CD14-positive monocyte (primary cell): ENCODE measurements around the gene ADORA2A. TPM values are rescaled to one million over a fixed set of nuclear protein-coding genes. Genes with fewer than 3 reads are reported as not detected.

Experiments used
- DNase-seq, 3 donors: peaks; one replicate each; pipeline ENCODE4 v3.0.0-alpha.2; 2011 to 2022
- H2AFZ ChIP-seq: 2 replicates; pipeline ENCODE4 v1.6.0; 2012; ENCODE audit warnings: mild to moderate bottlenecking, low read depth, low read length, inconsistent platforms; ENCODE audit not compliant: insufficient read depth, poor library complexity, severe bottlenecking
- H3K27ac ChIP-seq, 2 donors: 1 replicate in 1 of 2; 2 replicates in 1 of 2; pipeline ENCODE4 v1.5.1; 2012 to 2013; ENCODE audit warnings: low read length in 2 of 2, control low read depth in 1 of 2, inconsistent platforms in 1 of 2, low read depth in 1 of 2, mild to moderate bottlenecking in 1 of 2
- H3K27me3 ChIP-seq, 2 donors: one replicate each; pipeline versions ENCODE4 v1.6.0 to v1.6.1; 2011 to 2013; ENCODE audit warnings: low read length in 2 of 2; ENCODE audit not compliant: control insufficient read depth in 2 of 2, insufficient read depth in 2 of 2
- H3K36me3 ChIP-seq, 2 donors: replicated peaks in 1 of 2; 1 replicate in 1 of 2; 2 replicates in 1 of 2; pipeline versions ENCODE4 v1.5.1 to v1.6.1; 2012 to 2013; ENCODE audit warnings: low read length in 2 of 2, control low read depth in 1 of 2, inconsistent platforms in 1 of 2, mild to moderate bottlenecking in 1 of 2; ENCODE audit not compliant: insufficient read depth in 2 of 2, control insufficient read depth in 1 of 2
- H3K4me1 ChIP-seq, 2 donors: 1 replicate in 1 of 2; 2 replicates in 1 of 2; pipeline versions ENCODE4 v1.5.1 to v1.6.1; 2012 to 2013; ENCODE audit warnings: low read length in 2 of 2, control low read depth in 1 of 2, inconsistent platforms in 1 of 2, mild to moderate bottlenecking in 1 of 2, moderate library complexity in 1 of 2; ENCODE audit not compliant: insufficient read depth in 2 of 2, control insufficient read depth in 1 of 2
- H3K4me2 ChIP-seq: replicated peaks from 2 replicates; pipeline ENCODE3; 2012; ENCODE audit warnings: low read length, moderate library complexity, mild to moderate bottlenecking; ENCODE audit not compliant: poor library complexity, severe bottlenecking; ENCODE audit errors: extremely low read depth
- H3K4me3 ChIP-seq, 3 experiments: fragments of 200-600 bp in 1 of 3; sonication (generic) in 1 of 3; replicated peaks in 1 of 3; 1 replicate in 2 of 3; 2 replicates in 1 of 3; pipeline ENCODE4 v1.5.1; 2011 to 2013; ENCODE audit warnings: low read length in 3 of 3, mild to moderate bottlenecking in 3 of 3, control low read depth in 2 of 3, low read depth in 2 of 3, inconsistent platforms in 1 of 3, moderate library complexity in 1 of 3
- H3K79me2 ChIP-seq: 2 replicates; pipeline ENCODE4 v1.6.0; 2012; ENCODE audit warnings: mild to moderate bottlenecking, control low read depth, inconsistent platforms, low read length, moderate library complexity; ENCODE audit not compliant: insufficient read depth
- H3K9ac ChIP-seq: 2 replicates; pipeline ENCODE4 v1.6.0; 2017; ENCODE audit warnings: low read length, mild to moderate bottlenecking; ENCODE audit not compliant: insufficient read depth, poor library complexity, severe bottlenecking
- H3K9me3 ChIP-seq, 2 donors: replicated peaks in 1 of 2; 1 replicate in 1 of 2; 2 replicates in 1 of 2; pipeline versions ENCODE4 v1.5.1 to v1.6.1; 2012 to 2013; ENCODE audit warnings: low read length in 2 of 2, control low read depth in 1 of 2; ENCODE audit not compliant: control insufficient read depth in 1 of 2, insufficient read depth in 1 of 2
- H4K20me1 ChIP-seq: 2 replicates; pipeline ENCODE4 v1.6.0; 2012; ENCODE audit warnings: mild to moderate bottlenecking, low read length, control low read depth, moderate library complexity; ENCODE audit not compliant: insufficient read depth
- H3K27ac Mint-ChIP-seq, 7 donors: one replicate each; pipeline ENCODE4 v1.8.0; 2020; ENCODE audit warnings: mild to moderate bottlenecking in 7 of 7, mixed read lengths in 7 of 7, moderate library complexity in 6 of 7, inconsistent platforms in 2 of 7
- H3K27me3 Mint-ChIP-seq, 3 donors: one replicate each; pipeline ENCODE4 v1.8.0; 2021 to 2022; ENCODE audit warnings: low read depth in 3 of 3, mild to moderate bottlenecking in 3 of 3, mixed read lengths in 3 of 3, moderate library complexity in 3 of 3, inconsistent platforms in 1 of 3
- H3K36me3 Mint-ChIP-seq, 2 donors: one replicate each; pipeline ENCODE4 v1.8.0; 2020; ENCODE audit warnings: mixed read lengths in 2 of 2, inconsistent platforms in 1 of 2, mild to moderate bottlenecking in 1 of 2
- H3K4me1 Mint-ChIP-seq: one replicate; pipeline ENCODE4 v1.8.0; 2020; ENCODE audit warnings: mild to moderate bottlenecking, mixed read lengths
- H3K4me3 Mint-ChIP-seq, 2 donors: one replicate each; pipeline ENCODE4 v1.8.0; 2020; ENCODE audit warnings: mild to moderate bottlenecking in 2 of 2, mixed read lengths in 2 of 2, moderate library complexity in 1 of 2
- H3K9me3 Mint-ChIP-seq, 7 donors: one replicate each; pipeline ENCODE4 v1.8.0; 2020 to 2022; ENCODE audit warnings: mixed read lengths in 7 of 7, mild to moderate bottlenecking in 6 of 7, moderate library complexity in 6 of 7, inconsistent platforms in 2 of 7
- CTCF ChIP-seq: fragments of 200-600 bp; IDR thresholded peaks from one replicate; pipeline ENCODE4 v1.8.0; 2022; ENCODE audit warnings: antibody characterized with exemption, mild to moderate bottlenecking
- WGBS: methylation state at CpG from one replicate; pipeline ENCODE4 v1.1.5; 2013; ENCODE audit warnings: missing lambda C conversion rate; ENCODE audit not compliant: insufficient coverage; 5-methylcytosine and 5-hydroxymethylcytosine counted together
- intact Hi-C, 2 donors: fragments of 100-400 bp; cut with micrococcal nuclease; formaldehyde crosslinking; loops; one replicate each; pipeline versions ENCODE4 v1.15.0 to v1.15.1; 2023
- polyA plus RNA-seq, 3 donors: library from polyadenylated mRNA; depleted of rRNA in 1 of 3; unstranded in 2 of 3; stranded (reverse) in 1 of 3; fragments of 300-500 nt in 2 of 3; fragments of >200 nt in 1 of 3; fragmentation: Illumina TruSeq in 2 of 3; gene quantifications; 1 replicate in 2 of 3; 2 replicates in 1 of 3; pipeline ENCODE4 v1.2.3, GENCODE V29; 2012 to 2021

Gene ADORA2A
- polyA plus RNA-seq, 3 donors = 5.8 to 10.2 (median 6.5) TPM

GRCh38 chr22:24441406-24442351 is 14.3 kb downstream of the ADORA2A start:
- Histone ChIP-seq H3K4me2 (no peak overlapping the region), H3K9ac (peak overlapping the region; percentile 29), H3K36me3 (peaks cover 2 to 22% of the 10 kb centered on the region in 2 donors), H3K27me3 (no peaks in the 10 kb centered on the region), H2AFZ (no peak overlapping the region), H3K9me3 (no peaks in the 10 kb centered on the region), H4K20me1 (no peaks in the 10 kb centered on the region), H3K4me3 (peak overlapping the region in 1 of 3 experiments; percentile 0), H3K4me1 (peaks cover 42 to 78% of the 10 kb centered on the region in 2 donors), H3K27ac (peak overlapping the region; percentile 70 to 78), H3K79me2 (peaks cover 44% of the 10 kb centered on the region)
- intact Hi-C loops = no loop called here
- Mint-ChIP-seq H3K36me3 (peaks cover 52 to 76% of the 10 kb centered on the region in 2 donors), H3K9me3 (no peaks in the 10 kb centered on the region), H3K27ac (peak overlapping the region; percentile 94 to 99 (median 96)), H3K4me3 (no peak overlapping the region), H3K4me1 (peaks cover 80% of the 10 kb centered on the region), H3K27me3 (peaks cover 0 to 5% (median 0%) of the 10 kb centered on the region in 3 donors)
- DNase-seq = no peak
- WGBS = 87% methylated on average over 7 of the region's 8 CpGs
- TF ChIP-seq CTCF = no peak

GRCh38 chr22:24442352-24442744 is 14.9 kb downstream of the ADORA2A start:
- intact Hi-C loops = no loop called here
- H3K4me1 ChIP-seq = peaks cover 42 to 71% of the 10 kb centered on the region in 2 donors

More at GRCh38 chr22:24442352-24442744, 14.9 kb downstream of the ADORA2A start:
- peaks cover 54 to 76% of the 10 kb centered on the region in 2 donors for H3K36me3 Mint-ChIP-seq
- no peaks in the 10 kb centered on the region for H3K9me3 Mint-ChIP-seq
- no peak for TF ChIP-seq CTCF
- no peak overlapping the region for H3K4me3 ChIP-seq
- H4K20me1 ChIP-seq = no peaks in the 10 kb centered on the region
- WGBS = 100% methylated on average over 2 of the region's 8 CpGs
- H3K27me3 Mint-ChIP-seq = peaks cover 0 to 5% (median 0%) of the 10 kb centered on the region in 3 donors
- peaks cover 73% of the 10 kb centered on the region for H3K4me1 Mint-ChIP-seq
- no peak overlapping the region for H3K4me2 ChIP-seq
- no peak overlapping the region for H3K9ac ChIP-seq
- peaks cover 2 to 15% of the 10 kb centered on the region in 2 donors for H3K36me3 ChIP-seq
- peaks cover 37% of the 10 kb centered on the region for H3K79me2 ChIP-seq
- no peaks in the 10 kb centered on the region for H3K27me3 ChIP-seq
- H3K9me3 ChIP-seq = no peaks in the 10 kb centered on the region
- H2AFZ ChIP-seq = no peak overlapping the region
- no peak for DNase-seq
- H3K4me3 Mint-ChIP-seq = no peak overlapping the region
- no peak overlapping the region for H3K27ac ChIP-seq
- H3K27ac Mint-ChIP-seq = peak overlapping the region in 2 of 7 donors; percentile 97
